ENCODE results near the gene HSD17B12. TPM values are rescaled to one million over a fixed set of nuclear protein-coding genes. Genes with fewer than 3 reads are reported as not detected.

Gene HSD17B12
- total and polyA plus RNA-seq, 2 of the 13 experiments (the other 11 are each of a cell fraction or from before 2014, with no cell fraction given): 50.3 to 117 TPM

GRCh38 chr11:43880640-43881159 is 200.2 kb downstream of the HSD17B12 start, which contains the start of gene ALKBH3 (continued):
- TF ChIP-seq SKIL (CRISPR knock-in tag; IDR thresholded peaks at IDR 0.05; ENCODE audit: borderline replicate concordance): 0 out of 2 replicates have a peak, but pooled peaks have one; percentile 22
- no peak for TF ChIP-seq E2F2 (CRISPR knock-in tag; IDR thresholded peaks at IDR 0.05; ENCODE audit: borderline replicate concordance)
- TF ChIP-seq FOXA1 (IDR thresholded peaks at IDR 0.05): no peak
- no peak for TF ChIP-seq FOXA1 (CRISPR knock-in tag; IDR thresholded peaks at IDR 0.05)
- no peak for TF ChIP-seq NFIC (IDR thresholded peaks at IDR 0.05; ENCODE audit: low read length)

GRCh38 chr11:43892851-43893250 is 212.3 kb downstream of the HSD17B12 start:
- no peak for DNase-seq (ENCODE audit: low spot score)
- Histone ChIP-seq H2AFZ (ENCODE audit: low read length) (no peak overlapping the region), H3K4me2 (ENCODE audit: low read depth, low read length) (no peak overlapping the region), H3K79me2 (ENCODE audit: insufficient read depth, low read length) (no peaks in the 10 kb centered on the region), H3K27me3 (ENCODE audit: control insufficient read depth in 1 of 2, insufficient read depth in 2 of 2, low read length in 2 of 2) (no peaks in the 10 kb centered on the region), H3K4me1 (ENCODE audit: insufficient read depth, low read length) (no peaks in the 10 kb centered on the region), H3K4me3 (replicated peaks in 1 of 3; ENCODE audit: insufficient read depth in 1 of 3, low read depth in 2 of 3, low read length in 3 of 3) (no peak overlapping the region), H3K27ac (ENCODE audit: extremely low read length, insufficient read depth, low read length) (no peak overlapping the region), H3K36me3 (replicated peaks in 1 of 2; ENCODE audit: control insufficient read depth in 1 of 2, insufficient read depth in 2 of 2, low read length in 2 of 2) (peaks cover 6 to 49% of the 10 kb centered on the region in 2 experiments), H4K20me1 (ENCODE audit: insufficient read depth, low read length) (no peaks in the 10 kb centered on the region), H3K9me3 (ENCODE audit: low read length) (no peaks in the 10 kb centered on the region), H3K9ac (ENCODE audit: insufficient read depth, low read depth, low read length) (no peak overlapping the region)
- CTCF ChIA-PET (ENCODE audit: low intra/inter-chr PET ratio, low total read pairs): interaction anchor here (3.8 kb wide), 1 partner anchor 144 kb away, joined by 51 read pairs; no protein-coding TSS in a partner anchor
- no peak for TF ChIP-seq FIP1L1 (IDR thresholded peaks at IDR 0.05; ENCODE audit: borderline replicate concordance, insufficient read depth, low read depth, low read length)
- TF ChIP-seq ZNF772 (CRISPR knock-in tag; IDR thresholded peaks at IDR 0.05): no peak
- no peak for TF ChIP-seq PRMT3 (CRISPR knock-in tag; IDR thresholded peaks at IDR 0.05; ENCODE audit: borderline replicate concordance, low read depth)
- TF ChIP-seq ZNF7 (CRISPR knock-in tag; IDR thresholded peaks at IDR 0.05): no peak
- no peak for TF ChIP-seq ZNF121 (CRISPR knock-in tag; IDR thresholded peaks at IDR 0.05)
- in situ Hi-C loops (cut with HindIII; ENCODE audit: extremely low pct_ligation_motif_present, low pct_unique_long_range_greater_than_20kb) (no loop called here), intact Hi-C loops (cut with micrococcal nuclease; ENCODE audit: unreplicated experiment) (no loop called here)
- POLR2A ChIA-PET: no interaction called here
- no peak for FAIRE-seq
- whole genome bisulfite sequencing (ENCODE audit: low lambda C conversion rate): 64% methylated on average over 3 of the region's 3 CpGs
- no peak for ATAC-seq
- no TSS peak for BruUV-seq (replicated peaks)
